Measurements from ENCODE around the gene BICDL1. TPM values are rescaled to one million over a fixed set of nuclear protein-coding genes. Genes with fewer than 3 reads are reported as not detected.

Gene BICDL1
- total and polyA plus RNA-seq, 2 of the 4 experiments (the other 2 are of a cell fraction), result not detected

DNA sequence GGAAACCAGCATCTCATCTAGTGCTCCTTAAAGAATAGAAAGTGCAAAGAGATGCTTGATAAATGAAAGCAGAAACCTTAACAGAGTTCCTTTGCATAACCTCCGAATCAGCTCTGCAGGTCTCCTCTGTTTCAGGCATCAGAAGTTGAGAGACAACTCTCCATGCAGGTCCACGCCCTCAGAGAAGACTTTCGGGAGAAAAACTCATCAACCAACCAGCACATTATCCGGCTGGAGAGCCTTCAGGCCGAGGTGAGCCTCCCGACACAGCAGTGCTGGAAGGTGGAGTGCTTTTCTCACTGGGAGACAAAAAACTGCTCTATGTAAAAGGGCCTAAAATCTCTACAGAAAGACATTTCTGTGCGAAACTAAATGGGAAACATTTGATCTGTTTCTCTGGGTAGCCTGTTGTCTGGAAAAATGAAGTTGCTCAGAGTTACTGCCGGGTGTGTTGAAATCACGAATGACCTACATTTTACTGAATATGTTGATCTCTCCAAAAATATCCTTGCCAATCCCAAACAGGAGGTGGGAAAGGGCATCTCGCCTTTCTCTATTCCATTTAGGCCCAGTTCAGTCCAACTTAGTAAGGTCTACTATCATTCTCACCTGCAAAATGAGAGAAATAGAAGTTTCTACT is 72.7 kb downstream of the BICDL1 start:
- Histone ChIP-seq H3K56ac (ENCODE audit: extremely low read depth, insufficient read depth, low read length) (no peak overlapping the region), H3K36me3 (ENCODE audit: control insufficient read depth, insufficient read depth, low read length) (no peaks in the 10 kb centered on the region), H3K27me3 (ENCODE audit: control insufficient read depth, insufficient read depth, low read length) (peaks cover 40% of the 10 kb centered on the region), H3K4me2 (ENCODE audit: low read depth, low read length) (no peak overlapping the region), H3K4me3 (ENCODE audit: insufficient read depth, low read depth, low read length) (no peak overlapping the region), H2BK20ac (ENCODE audit: low read depth, low read length) (no peak overlapping the region), H2BK120ac (ENCODE audit: low read depth, low read length) (no peak overlapping the region), H2BK5ac (ENCODE audit: low read depth, low read length, poor library complexity, severe bottlenecking) (no peak overlapping the region), H3K79me1 (ENCODE audit: low read depth in 1 of 2, low read length in 2 of 2) (no peaks in the 10 kb centered on the region), H4K5ac (ENCODE audit: low read depth, low read length) (no peak overlapping the region), H3K18ac (ENCODE audit: low read depth, low read length) (no peak overlapping the region), H3K23ac (ENCODE audit: low read depth, low read length) (no peak overlapping the region), H4K20me1 (ENCODE audit: insufficient read depth, low read length) (no peaks in the 10 kb centered on the region), H3K9ac (ENCODE audit: low read depth, low read length) (no peak overlapping the region), H4K91ac (ENCODE audit: insufficient read depth, low read depth, low read length) (no peak overlapping the region), H3K27ac (ENCODE audit: insufficient read depth, low read length) (no peak overlapping the region), H3K4ac (ENCODE audit: low read depth, low read length) (no peak overlapping the region), H2BK15ac (ENCODE audit: low read depth, low read length) (no peak overlapping the region), H3K4me1 (ENCODE audit: control insufficient read depth, insufficient read depth, low read length) (no peaks in the 10 kb centered on the region), H2AK9ac (replicated peaks; ENCODE audit: low read depth, low read length, poor library complexity) (no peak overlapping the region), H3K9me1 (ENCODE audit: insufficient read depth, low read length) (no peaks in the 10 kb centered on the region), H4K8ac (ENCODE audit: low read depth in 2 of 2, low read length in 2 of 2) (no peak overlapping the region), H3K14ac (replicated peaks; ENCODE audit: low read depth, low read length) (no peak overlapping the region), H2AFZ (replicated peaks; ENCODE audit: low read length, poor library complexity) (no peak overlapping the region), H2AK5ac (ENCODE audit: low read depth, low read length) (no peak overlapping the region), H3K9me3 (ENCODE audit: control insufficient read depth, insufficient read depth, low read length) (no peaks in the 10 kb centered on the region)
- no peak for DNase-seq
- in situ Hi-C loops (cut with MboI; ENCODE audit: low sequenced_read_pairs), result no loop called here
- BruUV-seq (replicated peaks), result no TSS peak
- WGBS, 2 experiments (ENCODE audit: extremely low coverage in 2 of 2, insufficient read length in 1 of 2), result no CpG with 5 or more reads among the region's 10 CpGs
- intact Hi-C loops (cut with micrococcal nuclease), result no loop called here
- dilution Hi-C loops (cut with HindIII; ENCODE audit: low sequenced_read_pairs, unreplicated experiment), result no loop called here
- TF ChIP-seq FOS (IDR thresholded peaks at IDR 0.05; ENCODE audit: low read depth, low read length), result no peak
- no peak for TF ChIP-seq RCOR1 (IDR thresholded peaks at IDR 0.05; ENCODE audit: insufficient replicate concordance, low read length)
- POLR2A ChIA-PET (ENCODE audit: unreplicated experiment), result no interaction called here
- CTCF ChIA-PET, result no interaction called here
- ATAC-seq (ENCODE audit: low read depth), result no peak

Measured in IMR-90 (cell line).